Mucosa of descending colon (tissue), 3 donors: ENCODE results near the gene TMED3. TPM values are rescaled to one million over a fixed set of nuclear protein-coding genes. Genes with fewer than 3 reads are reported as not detected.

Experiments
- ATAC-seq: fragments of 200-7000 bp; cut with Tn5 transposase; one replicate; pipeline ENCODE4 v1.9.1; 2020; ENCODE audit warnings: mild to moderate bottlenecking, moderate library complexity
- DNase-seq, 3 donors: peaks; one replicate each; pipeline ENCODE4 v3.0.0-alpha.2; 2020
- H3K36me3 ChIP-seq: fragments of 200-600 bp; one replicate; pipeline ENCODE4 v1.8.0; 2021; ENCODE audit warnings: low read depth, mild to moderate bottlenecking
- H3K4me1 ChIP-seq: fragments of 200-600 bp; one replicate; pipeline ENCODE4 v1.8.0; 2021; ENCODE audit warnings: low read depth, mild to moderate bottlenecking
- H3K4me3 ChIP-seq: fragments of 200-600 bp; one replicate; pipeline ENCODE4 v1.8.0; 2021; ENCODE audit warnings: mild to moderate bottlenecking
- H3K9me3 ChIP-seq: fragments of 200-600 bp; one replicate; pipeline ENCODE4 v1.8.0; 2021; ENCODE audit warnings: mild to moderate bottlenecking
- CTCF ChIP-seq: fragments of 200-600 bp; IDR thresholded peaks from one replicate; pipeline ENCODE4 v1.8.0; 2022; ENCODE audit warnings: antibody characterized with exemption, mild to moderate bottlenecking
- intact Hi-C, 2 donors: fragments of 100-400 bp; cut with DNase I in 1 of 2; cut with micrococcal nuclease in 1 of 2; formaldehyde crosslinking; loops; one replicate each; pipeline versions ENCODE4 v1.11.0 to v1.11.1; 2022; cut with DNase I, micrococcal nuclease
- total RNA-seq, 3 donors: library from RNA; stranded (reverse); fragmentation: NEBNext Ultra II Directional in 2 of 3; extraction: Animal tissue kit (Norgen Biotek cat#: 25700) in 2 of 3; gene quantifications; one replicate each; pipeline versions ENCODE4 v1.2.1 to v1.2.4, GENCODE V29; 2021 to 2023
- donor health status: DM: no; HTN: no; CAD: no; lungs with moderate emphysema.
- donor health status: DM: no; HTN: no; CAD: no.
- donor health status: DM: no; HTN: yes; CAD: no.

TMED3 gene
- total RNA-seq, 3 donors from 2014 or later, result 30.3 to 57.8 (median 51.3) TPM

GRCh38 chr15:79371591-79371990, 60.7 kb downstream of the TMED3 start:
- DNase-seq (no peak), ATAC-seq (no peak)
- no peak for TF ChIP-seq CTCF
- Histone ChIP-seq H3K4me1 (no peaks in the 10 kb centered on the region), H3K4me3 (no peak overlapping the region), H3K9me3 (no peaks in the 10 kb centered on the region), H3K36me3 (no peaks in the 10 kb centered on the region)
- intact Hi-C loops, result no loop called here

- TF ChIP-seq CTCF, result no peak
- Histone ChIP-seq H3K36me3 (no peaks in the 10 kb centered on the region), H3K4me3 (no peak overlapping the region), H3K4me1 (no peaks in the 10 kb centered on the region), H3K9me3 (no peaks in the 10 kb centered on the region)
- DNase-seq, result no peak
- no peak for ATAC-seq
- intact Hi-C loops, result no loop called here
Observed at GRCh38 chr15:79372428-79372827, 61.5 kb downstream of the TMED3 start.

Other genes with a start within 250 kb of the TMED3 start
- under 1 TPM in 2 of 3 donors, not detected in 1; 0.22 to 0.35 TPM for gene RASGRF1, start 220.3 kb upstream of the TMED3 start, total RNA-seq
- under 1 TPM in 1 of 3 donors, not detected in 2; 0.06 TPM for gene ANKRD34C, start 28.4 kb upstream of the TMED3 start, total RNA-seq
- under 1 TPM; 0.24 to 0.26 (median 0.25) TPM for gene MINAR1, start 121.2 kb downstream of the TMED3 start, total RNA-seq